Endothelial cell (in vitro differentiated cells): ENCODE measurements around the gene CCDC85C. TPM values are rescaled to one million over a fixed set of nuclear protein-coding genes. Genes with fewer than 3 reads are reported as not detected.

Source experiments
- DNase-seq: peaks from one replicate; pipeline ENCODE4 v3.0.0; 2021; ENCODE audit warnings: low spot score
- H3K27ac Mint-ChIP-seq: one replicate; pipeline ENCODE4 v1.8.0; 2021; ENCODE audit warnings: mixed read lengths, inconsistent platforms; ENCODE audit not compliant: unreplicated experiment
- H3K27me3 Mint-ChIP-seq: one replicate; pipeline ENCODE4 v1.8.0; 2021; ENCODE audit warnings: mild to moderate bottlenecking, moderate library complexity, mixed read lengths, inconsistent platforms; ENCODE audit not compliant: unreplicated experiment
- H3K36me3 Mint-ChIP-seq: one replicate; pipeline ENCODE4 v1.8.0; 2021; ENCODE audit warnings: mild to moderate bottlenecking, low read depth, mixed read lengths, inconsistent platforms; ENCODE audit not compliant: unreplicated experiment
- H3K4me1 Mint-ChIP-seq: one replicate; pipeline ENCODE4 v1.8.0; 2021; ENCODE audit warnings: mild to moderate bottlenecking, mixed read lengths, inconsistent platforms; ENCODE audit not compliant: unreplicated experiment
- H3K4me3 Mint-ChIP-seq: one replicate; pipeline ENCODE4 v1.8.0; 2021; ENCODE audit warnings: mild to moderate bottlenecking, mixed read lengths, inconsistent platforms; ENCODE audit not compliant: unreplicated experiment
- H3K9me3 Mint-ChIP-seq: one replicate; pipeline ENCODE4 v1.8.0; 2021; ENCODE audit warnings: mixed read lengths, inconsistent platforms; ENCODE audit not compliant: unreplicated experiment
- total RNA-seq: library from RNA; stranded (reverse); fragmentation: NEBNext Ultra II Directional; extraction: Animal tissue kit (Norgen Biotek cat#: 25700); gene quantifications from one replicate; pipeline ENCODE4 v1.2.1, GENCODE V29; 2021; ENCODE audit not compliant: unreplicated experiment
- TF ChIP-seq, protein P1 (sequence below): fragments of 200-600 bp; sonication (generic); IDR thresholded peaks from one replicate; pipeline ENCODE4 v1.5.0; 2021; ENCODE audit warnings: antibody characterized with exemption; ENCODE audit not compliant: unreplicated experiment

Gene CCDC85C
- total RNA-seq, 1 donor from 2014 or later, result 42.1 TPM

DNA sequence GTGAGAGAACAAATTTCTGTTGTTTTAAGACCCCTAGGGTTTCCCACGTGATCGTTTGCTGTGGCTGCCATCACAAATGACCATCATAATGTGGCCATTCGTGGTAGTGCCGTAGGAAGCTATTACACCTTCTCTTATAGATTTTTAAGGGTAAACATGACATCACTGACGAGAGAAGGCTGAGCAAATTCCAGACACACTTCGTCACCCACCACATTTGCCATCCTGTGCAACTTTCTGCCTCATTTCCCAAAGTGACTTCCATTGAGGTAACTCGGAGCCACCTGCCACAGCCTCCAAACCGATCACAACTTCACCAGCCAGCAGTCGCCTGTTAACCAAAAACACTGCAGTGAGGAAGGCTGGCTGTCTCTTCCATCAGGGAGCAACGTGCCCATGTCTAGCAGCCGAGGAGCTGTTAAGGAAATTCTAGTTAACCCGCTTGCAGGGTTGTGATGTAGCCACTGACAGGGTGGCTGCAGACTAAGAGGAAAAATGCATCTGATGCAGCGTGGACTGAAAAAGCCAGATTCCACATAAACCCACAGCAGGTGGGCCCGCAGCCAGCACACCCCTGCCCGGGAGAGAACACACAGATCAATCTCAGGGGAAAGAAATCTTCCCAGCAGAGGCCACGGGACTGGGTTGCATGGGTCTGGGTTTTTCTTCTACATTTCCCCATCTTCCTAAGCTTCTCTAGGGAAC, 44.6 kb downstream of the CCDC85C start:
- TF ChIP-seq, protein P1, sequence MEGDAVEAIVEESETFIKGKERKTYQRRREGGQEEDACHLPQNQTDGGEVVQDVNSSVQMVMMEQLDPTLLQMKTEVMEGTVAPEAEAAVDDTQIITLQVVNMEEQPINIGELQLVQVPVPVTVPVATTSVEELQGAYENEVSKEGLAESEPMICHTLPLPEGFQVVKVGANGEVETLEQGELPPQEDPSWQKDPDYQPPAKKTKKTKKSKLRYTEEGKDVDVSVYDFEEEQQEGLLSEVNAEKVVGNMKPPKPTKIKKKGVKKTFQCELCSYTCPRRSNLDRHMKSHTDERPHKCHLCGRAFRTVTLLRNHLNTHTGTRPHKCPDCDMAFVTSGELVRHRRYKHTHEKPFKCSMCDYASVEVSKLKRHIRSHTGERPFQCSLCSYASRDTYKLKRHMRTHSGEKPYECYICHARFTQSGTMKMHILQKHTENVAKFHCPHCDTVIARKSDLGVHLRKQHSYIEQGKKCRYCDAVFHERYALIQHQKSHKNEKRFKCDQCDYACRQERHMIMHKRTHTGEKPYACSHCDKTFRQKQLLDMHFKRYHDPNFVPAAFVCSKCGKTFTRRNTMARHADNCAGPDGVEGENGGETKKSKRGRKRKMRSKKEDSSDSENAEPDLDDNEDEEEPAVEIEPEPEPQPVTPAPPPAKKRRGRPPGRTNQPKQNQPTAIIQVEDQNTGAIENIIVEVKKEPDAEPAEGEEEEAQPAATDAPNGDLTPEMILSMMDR, result no peak
- H3K27ac Mint-ChIP-seq, result no peak overlapping the region

DNA sequence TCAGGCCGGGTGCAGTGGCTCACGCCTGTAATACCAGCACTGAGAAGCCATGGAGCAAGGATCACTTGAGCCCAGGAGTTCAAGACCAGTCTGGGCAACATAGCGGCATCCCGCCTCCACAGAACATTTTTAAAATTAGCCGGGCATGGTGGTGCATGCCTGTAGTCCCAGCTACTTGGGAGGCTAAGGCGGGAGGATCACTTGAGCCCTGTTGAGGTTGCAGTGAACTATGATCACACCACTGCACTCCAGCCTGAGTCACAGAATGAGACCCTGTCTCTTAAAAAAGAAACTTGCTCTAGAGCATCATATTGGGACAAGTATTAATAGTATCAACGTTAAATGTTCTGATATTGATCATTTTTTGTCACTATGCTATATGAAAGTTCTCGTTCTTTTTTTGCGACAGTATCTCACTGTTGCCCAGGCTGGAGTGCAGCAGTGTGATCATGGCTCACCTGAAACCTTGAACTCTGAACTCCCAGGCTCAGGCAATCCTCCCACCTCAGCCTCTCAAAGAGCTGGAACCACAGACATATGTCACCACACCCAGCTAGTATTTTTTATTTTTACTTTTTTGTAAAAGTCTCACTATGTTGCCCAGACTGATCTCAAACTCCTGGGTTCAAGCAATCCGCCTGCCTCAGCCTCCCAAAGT, 47.7 kb downstream of the CCDC85C start:
- DNase-seq, result no peak
- Mint-ChIP-seq H3K36me3 (peaks cover 11% of the 10 kb centered on the region), H3K27me3 (peaks cover 1% of the 10 kb centered on the region), H3K4me3 (no peak overlapping the region), H3K4me1 (no peaks in the 10 kb centered on the region), H3K27ac (no peak overlapping the region), H3K9me3 (no peaks in the 10 kb centered on the region)
- TF ChIP-seq, protein P1, result no peak

More for the DNA sequence above, 44.6 kb downstream of the CCDC85C start:
- no peaks in the 10 kb centered on the region for H3K9me3 Mint-ChIP-seq
- H3K4me1 Mint-ChIP-seq, result peaks cover 12% of the 10 kb centered on the region
- H3K27me3 Mint-ChIP-seq, result peaks cover 3% of the 10 kb centered on the region
- no peak for DNase-seq
- no peak overlapping the region for H3K4me3 Mint-ChIP-seq
- H3K36me3 Mint-ChIP-seq, result peaks cover 10% of the 10 kb centered on the region

GRCh38 chr14:99554757-99555531, 49.1 kb downstream of the CCDC85C start:
- TF ChIP-seq, protein P1, result no peak
- no peak for DNase-seq
- peak overlapping the region; percentile 11 for H3K27ac Mint-ChIP-seq
- no peak overlapping the region for H3K4me3 Mint-ChIP-seq
- H3K27me3 Mint-ChIP-seq, result peaks cover 5% of the 10 kb centered on the region
- H3K36me3 Mint-ChIP-seq, result peaks cover 16% of the 10 kb centered on the region
- no peaks in the 10 kb centered on the region for H3K4me1 Mint-ChIP-seq
- H3K9me3 Mint-ChIP-seq, result no peaks in the 10 kb centered on the region

DNA sequence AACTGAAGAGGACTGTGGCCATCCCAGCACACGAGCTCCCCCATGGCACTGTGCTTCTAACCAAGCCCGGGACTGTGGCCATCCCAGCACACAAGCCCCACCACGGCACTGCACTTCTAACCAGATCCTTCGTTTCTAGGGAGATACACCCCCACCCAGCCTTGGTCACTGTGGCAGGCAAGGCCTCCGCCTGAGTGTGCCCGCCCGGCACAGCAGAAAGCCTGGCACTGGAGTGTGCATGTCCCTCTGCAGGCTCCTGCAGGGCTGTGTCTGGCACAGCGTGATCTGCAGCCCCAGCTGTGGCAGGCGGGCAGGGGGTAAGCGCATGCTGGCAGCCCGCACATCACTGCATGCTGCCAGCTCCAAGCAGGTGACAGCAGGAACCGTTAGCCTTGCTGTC, 49.8 kb downstream of the CCDC85C start:
- DNase-seq, result no peak
- H3K9me3 Mint-ChIP-seq, result no peaks in the 10 kb centered on the region
- peaks cover 12% of the 10 kb centered on the region for H3K36me3 Mint-ChIP-seq
- H3K27ac Mint-ChIP-seq, result no peak overlapping the region
- peaks cover 6% of the 10 kb centered on the region for H3K27me3 Mint-ChIP-seq
- no peaks in the 10 kb centered on the region for H3K4me1 Mint-ChIP-seq
- no peak overlapping the region for H3K4me3 Mint-ChIP-seq
- TF ChIP-seq, protein P1, result no peak
